ENCODE results near the gene AP2A1.

The AP2A1 gene

DNA sequence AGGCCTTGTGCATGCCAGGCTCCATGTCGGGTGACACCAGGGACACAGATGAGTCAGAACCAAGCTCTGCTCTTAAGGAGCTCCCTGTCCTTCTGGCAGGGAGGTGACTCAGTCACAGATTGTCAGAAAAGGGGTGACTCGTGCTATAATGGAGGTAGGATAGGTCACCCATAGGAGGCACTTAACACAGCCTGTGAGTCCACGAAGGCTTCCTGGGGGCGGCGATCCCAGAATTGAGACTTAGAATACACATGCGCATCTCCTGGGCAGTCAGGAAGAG lies 26.7 kb downstream of the AP2A1 start:
- DNase-seq (ENCODE audit: low spot score), result no peak

DNA sequence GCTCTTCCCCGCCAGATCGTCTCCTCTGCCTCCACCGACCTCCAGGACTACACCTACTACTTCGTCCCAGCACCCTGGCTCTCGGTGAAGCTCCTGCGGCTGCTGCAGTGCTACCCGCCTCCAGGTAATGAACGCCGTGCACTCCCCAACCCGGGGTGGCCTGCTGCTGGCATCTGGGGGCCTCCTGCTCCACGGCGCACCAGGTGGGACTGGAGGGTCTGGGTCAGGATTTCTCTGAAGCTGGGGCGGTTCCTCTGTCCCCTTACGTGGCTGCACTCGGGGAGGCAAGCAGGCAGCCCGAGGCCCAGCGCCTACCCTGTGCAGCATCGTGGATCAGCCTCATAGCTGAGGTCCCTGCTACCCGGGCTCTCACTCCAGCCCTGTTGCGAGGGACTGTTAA lies 28.8 kb downstream of the AP2A1 start:
- DNase-seq (ENCODE audit: low spot score), result no peak

DNA sequence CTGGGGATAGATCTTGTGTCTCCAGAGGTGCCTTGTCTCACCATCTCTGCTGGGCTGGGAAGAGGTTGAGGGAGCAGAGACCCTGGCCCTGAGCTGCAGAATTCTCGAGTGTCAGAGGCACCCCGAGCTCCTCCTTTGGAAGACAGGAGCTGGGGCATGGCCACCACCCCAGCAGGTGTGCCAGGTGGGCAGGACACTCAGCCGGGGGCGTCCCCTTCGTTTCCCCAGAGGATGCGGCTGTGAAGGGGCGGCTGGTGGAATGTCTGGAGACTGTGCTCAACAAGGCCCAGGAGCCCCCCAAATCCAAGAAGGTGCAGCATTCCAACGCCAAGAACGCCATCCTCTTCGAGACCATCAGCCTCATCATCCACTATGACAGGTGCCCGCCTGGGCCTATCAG lies 31.8 kb downstream of the AP2A1 start:
- DNase-seq (ENCODE audit: low spot score), result no peak

DNA sequence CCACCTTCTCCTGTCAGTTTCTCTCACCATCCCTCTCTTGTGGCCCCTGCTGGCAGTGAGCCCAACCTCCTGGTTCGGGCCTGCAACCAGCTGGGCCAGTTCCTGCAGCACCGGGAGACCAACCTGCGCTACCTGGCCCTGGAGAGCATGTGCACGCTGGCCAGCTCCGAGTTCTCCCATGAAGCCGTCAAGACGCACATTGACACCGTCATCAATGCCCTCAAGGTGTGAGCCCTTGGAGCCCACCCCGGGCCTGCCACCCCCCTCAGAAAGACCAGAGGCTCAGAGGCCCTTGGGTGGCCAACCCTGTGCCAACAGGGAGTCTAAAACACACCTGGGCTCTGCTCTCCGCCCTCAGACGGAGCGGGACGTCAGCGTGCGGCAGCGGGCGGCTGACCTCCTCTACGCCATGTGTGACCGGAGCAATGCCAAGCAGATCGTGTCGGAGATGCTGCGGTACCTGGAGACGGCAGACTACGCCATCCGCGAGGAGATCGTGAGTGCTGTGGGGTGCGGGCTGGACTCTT lies 32.5 kb downstream of the AP2A1 start:
- DNase-seq (ENCODE audit: low spot score), result no peak

DNA sequence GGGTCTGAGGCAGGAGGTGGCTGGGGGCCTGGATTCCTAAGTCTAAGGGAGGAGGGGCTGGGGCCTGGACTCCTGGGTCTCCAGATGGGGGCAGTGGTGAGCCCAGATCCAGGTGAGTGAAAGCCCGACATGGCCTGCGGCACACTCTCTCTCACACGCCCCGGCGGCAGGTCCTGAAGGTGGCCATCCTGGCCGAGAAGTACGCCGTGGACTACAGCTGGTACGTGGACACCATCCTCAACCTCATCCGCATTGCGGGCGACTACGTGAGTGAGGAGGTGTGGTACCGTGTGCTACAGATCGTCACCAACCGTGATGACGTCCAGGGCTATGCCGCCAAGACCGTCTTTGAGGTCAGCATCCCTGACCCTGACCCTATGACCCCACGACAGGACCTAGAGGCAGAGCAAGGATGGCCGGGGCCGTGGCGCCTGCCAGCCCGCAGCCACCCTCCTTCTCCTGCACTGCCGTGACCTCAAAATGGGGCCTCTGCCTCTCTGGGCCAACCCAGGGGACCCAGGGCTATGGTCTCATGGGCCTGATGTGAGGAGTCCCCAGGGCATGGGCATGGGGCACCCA lies 33.1 kb downstream of the AP2A1 start:
- DNase-seq (ENCODE audit: low spot score), result peak; percentile 54

DNA sequence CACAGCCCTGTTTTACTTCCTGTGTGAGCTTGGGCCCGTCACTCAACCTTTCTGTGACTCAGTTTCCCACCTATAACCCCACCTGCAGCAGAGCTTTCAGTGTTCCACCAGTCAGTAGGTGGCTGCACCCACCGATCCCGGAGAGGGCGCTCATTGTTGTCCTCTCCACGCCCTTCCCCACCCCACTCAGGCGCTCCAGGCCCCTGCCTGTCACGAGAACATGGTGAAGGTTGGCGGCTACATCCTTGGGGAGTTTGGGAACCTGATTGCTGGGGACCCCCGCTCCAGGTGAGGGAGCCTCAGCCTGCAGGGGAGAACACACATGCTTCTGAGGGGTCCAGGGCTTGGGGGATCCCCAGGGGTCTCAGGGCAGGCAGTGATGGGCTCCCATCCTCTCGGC lies 34.0 kb downstream of the AP2A1 start:
- DNase-seq (ENCODE audit: low spot score), result no peak

- DNase-seq (ENCODE audit: low spot score), result no peak
Measured at GRCh38 chr19:49801401-49801888, 34.6 kb downstream of the AP2A1 start.

- no peak for DNase-seq (ENCODE audit: low spot score)
Measured at GRCh38 chr19:49801966-49802661, 35.3 kb downstream of the AP2A1 start.

DNA sequence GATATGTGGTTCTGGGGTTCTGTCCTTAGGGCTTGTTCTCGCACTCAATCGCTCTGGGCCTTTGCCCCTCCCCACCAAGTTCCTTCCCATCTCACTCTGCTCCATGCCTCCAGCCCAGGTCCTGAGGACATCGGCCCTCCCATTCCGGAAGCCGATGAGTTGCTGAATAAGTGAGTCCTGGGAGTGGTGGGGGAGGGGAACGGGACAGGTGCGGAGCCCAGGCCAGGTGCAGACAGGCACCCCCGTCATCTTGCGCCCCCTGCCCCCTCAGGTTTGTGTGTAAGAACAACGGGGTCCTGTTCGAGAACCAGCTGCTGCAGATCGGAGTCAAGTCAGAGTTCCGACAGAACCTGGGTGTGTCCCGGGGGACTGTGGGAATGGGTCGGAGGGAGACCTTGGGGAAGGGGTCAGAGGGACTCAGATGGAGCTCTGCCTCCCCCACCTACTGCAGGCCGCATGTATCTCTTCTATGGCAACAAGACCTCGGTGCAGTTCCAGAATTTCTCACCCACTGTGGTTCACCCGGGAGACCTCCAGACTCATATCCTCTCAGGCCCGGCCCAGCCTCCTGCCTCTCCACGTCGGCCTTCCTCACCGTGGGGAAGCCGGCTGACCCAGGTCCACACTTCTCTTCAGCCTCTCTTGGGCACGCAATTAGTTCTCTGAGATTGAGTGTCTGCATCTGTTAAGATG lies 36.2 kb downstream of the AP2A1 start:
- DNase-seq (ENCODE audit: low spot score), result no peak

GRCh38 chr19:49803529-49803856 lies 36.7 kb downstream of the AP2A1 start:
- no peak for DNase-seq (ENCODE audit: low spot score)

DNA sequence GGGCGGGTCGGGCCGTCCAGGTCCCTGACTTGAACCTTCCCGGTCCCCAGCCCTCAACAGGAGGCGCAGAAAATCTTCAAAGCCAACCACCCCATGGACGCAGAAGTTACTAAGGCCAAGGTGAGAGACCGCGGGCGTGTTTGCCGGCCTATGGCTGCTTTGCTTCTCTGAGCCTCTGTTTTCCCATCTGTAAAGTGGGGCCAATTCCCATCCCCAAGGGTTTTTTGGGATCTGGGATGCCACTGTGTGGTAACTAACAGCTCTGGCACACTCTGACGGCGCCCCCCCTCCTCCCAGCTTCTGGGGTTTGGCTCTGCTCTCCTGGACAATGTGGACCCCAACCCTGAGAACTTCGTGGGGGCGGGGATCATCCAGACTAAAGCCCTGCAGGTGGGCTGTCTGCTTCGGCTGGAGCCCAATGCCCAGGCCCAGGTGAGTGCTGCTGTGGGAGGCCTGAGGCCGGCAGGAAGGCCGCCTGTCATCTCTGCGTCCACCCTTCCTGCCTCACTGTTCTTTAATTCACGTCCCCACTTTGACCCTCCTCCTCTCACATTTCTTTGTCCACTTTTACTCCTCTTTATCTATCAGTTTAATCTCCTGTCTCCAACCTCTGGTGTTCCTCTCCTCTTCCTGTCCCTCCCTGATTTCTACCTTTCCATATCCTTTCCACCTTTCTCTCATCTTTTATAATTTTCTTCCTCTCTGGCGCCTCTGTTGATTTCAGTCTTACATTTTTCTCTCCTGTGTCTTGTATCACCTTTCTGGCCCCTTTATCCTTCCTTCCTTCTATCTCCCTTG lies 39.2 kb downstream of the AP2A1 start:
- DNase-seq (ENCODE audit: low spot score), result no peak

- DNase-seq (ENCODE audit: low spot score), result no peak
Measured at GRCh38 chr19:49806620-49806959, 39.8 kb downstream of the AP2A1 start.

GRCh38 chr19:49807058-49807903 lies 40.5 kb downstream of the AP2A1 start:
- no peak for DNase-seq (ENCODE audit: low spot score)

DNA sequence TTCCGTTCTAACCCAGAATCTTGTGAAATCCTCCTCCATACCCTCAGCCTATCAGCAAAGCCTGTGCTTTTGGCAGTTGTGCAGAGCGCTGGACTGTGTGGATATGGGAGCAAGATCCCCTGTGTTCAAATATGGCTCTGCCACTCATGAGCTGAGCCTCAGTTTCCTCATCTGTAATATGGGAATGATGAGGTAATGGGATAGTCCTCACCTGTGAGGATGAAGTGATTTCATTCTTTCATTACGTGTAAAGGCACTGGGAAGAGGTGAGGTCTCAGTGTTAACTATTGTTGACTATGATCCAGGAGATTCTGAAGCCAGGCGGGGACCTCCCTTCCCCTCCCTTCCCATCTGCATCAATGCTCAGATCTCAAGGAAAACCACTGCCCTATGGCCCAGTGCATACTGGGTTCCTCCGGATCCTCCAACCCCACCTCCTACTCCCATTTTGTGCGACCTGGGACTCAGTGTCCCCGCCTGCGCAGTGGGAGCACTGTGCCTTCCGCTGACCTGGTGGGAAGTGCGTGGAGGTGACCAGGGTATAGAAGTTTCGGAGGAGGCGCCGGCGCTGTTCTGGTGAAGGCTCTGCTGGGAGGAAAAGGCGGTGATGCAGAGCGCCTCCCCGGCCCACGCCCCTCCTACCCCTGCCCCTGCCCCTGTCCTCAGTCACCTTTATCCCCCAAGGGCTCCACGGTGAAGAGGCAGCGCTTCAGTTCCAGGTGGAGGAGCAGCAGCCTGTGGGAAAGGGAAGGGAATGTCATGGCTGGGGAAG lies 41.3 kb downstream of the AP2A1 start:
- no peak for DNase-seq (ENCODE audit: low spot score)

GRCh38 chr19:49808711-49809159 lies 41.9 kb downstream of the AP2A1 start:
- peak; percentile 77 for DNase-seq (ENCODE audit: low spot score)

- DNase-seq (ENCODE audit: low spot score), result peak; percentile 53
Measured at GRCh38 chr19:49809160-49809940, 42.5 kb downstream of the AP2A1 start.

GRCh38 chr19:49809941-49810389 lies 43.2 kb downstream of the AP2A1 start:
- DNase-seq (ENCODE audit: low spot score), result no peak

GRCh38 chr19:49811328-49811727 lies 44.5 kb downstream of the AP2A1 start:
- no peak for DNase-seq (ENCODE audit: low spot score)

DNA sequence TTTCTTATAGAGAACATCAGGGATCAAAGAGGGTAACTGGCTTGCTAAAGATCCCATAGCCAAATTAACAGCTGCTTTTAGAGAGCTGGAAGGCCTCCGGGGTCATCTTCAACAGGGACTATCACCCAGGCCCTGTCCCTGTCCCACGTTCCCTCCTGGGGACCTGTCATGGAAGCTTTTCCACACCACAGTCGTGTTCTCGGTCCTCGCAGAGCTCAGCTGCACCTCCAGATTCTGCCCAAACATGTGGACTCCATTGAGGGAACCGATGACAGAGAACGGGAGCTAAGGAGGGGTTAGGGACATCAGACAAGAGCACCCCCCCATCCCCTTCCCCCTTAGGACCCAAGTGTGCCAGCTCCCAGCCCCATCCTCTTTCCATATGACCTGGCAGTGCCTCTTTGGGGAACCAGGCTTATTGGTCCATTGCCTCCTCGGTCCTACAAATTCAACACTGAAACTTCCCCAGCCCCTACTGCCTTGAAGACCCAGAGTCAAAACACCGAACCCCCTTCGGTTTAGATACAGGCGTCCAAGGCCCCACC lies 45.7 kb downstream of the AP2A1 start:
- DNase-seq (ENCODE audit: low spot score), result no peak
